ENCODE results near the gene ABCD1.
"Not testable (repeated sequence)": the region's sequence is repeated elsewhere in the genome, so short reads cannot be mapped to it uniquely, and the experiment has no call there.

DNA sequence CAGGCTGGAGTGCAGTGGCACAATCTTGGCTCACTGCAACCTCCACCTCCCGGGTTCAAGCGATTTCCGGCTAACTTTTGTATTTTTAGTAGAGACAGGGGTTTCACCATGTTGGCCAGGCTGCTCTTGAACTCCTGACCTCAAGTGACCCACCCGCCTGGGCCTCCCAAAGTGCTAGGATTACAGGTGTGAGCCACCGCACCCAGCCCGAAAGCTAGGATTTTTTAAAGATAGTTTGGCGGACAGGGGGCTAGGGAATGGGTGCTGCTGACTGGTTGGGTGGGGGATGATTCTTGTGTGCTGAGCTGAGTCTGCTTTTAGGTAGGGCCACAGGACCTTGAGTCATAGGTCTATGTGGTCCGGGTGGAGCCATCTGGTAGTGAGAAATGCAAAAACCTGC lies 41.2 kb upstream of the ABCD1 start:
- TF ChIP-seq, protein P1, sequence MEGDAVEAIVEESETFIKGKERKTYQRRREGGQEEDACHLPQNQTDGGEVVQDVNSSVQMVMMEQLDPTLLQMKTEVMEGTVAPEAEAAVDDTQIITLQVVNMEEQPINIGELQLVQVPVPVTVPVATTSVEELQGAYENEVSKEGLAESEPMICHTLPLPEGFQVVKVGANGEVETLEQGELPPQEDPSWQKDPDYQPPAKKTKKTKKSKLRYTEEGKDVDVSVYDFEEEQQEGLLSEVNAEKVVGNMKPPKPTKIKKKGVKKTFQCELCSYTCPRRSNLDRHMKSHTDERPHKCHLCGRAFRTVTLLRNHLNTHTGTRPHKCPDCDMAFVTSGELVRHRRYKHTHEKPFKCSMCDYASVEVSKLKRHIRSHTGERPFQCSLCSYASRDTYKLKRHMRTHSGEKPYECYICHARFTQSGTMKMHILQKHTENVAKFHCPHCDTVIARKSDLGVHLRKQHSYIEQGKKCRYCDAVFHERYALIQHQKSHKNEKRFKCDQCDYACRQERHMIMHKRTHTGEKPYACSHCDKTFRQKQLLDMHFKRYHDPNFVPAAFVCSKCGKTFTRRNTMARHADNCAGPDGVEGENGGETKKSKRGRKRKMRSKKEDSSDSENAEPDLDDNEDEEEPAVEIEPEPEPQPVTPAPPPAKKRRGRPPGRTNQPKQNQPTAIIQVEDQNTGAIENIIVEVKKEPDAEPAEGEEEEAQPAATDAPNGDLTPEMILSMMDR (IDR thresholded peaks at IDR 0.05): not testable (repeated sequence)
- TF ChIP-seq POLR2A (IDR thresholded peaks at IDR 0.05): not testable (repeated sequence)

All from uterus (tissue), 2 donors.